Measurements from ENCODE around the gene VSIG10L2.
"Not testable (repeated sequence)": the region's sequence is repeated elsewhere in the genome, so short reads cannot be mapped to it uniquely, and the experiment has no call there.

The VSIG10L2 gene

GRCh38 chr11:125945797-125946520, at the start of gene VSIG10L2:
Gene VSIG10L2 (plus strand): TSS chr11:125946044. CDS start chr11:125946056, 12 bp downstream.
- no peak for DNase-seq

- no peak for DNase-seq
These were observed 44.0 kb upstream of the VSIG10L2 start for GRCh38 chr11:125901872-125902271.

- DNase-seq = no peak
These were observed 43.4 kb upstream of the VSIG10L2 start for GRCh38 chr11:125902277-125902926.

GRCh38 chr11:125902927-125903710, 42.7 kb upstream of the VSIG10L2 start, which contains the start of gene PUS3:
Gene PUS3 (minus strand): TSS chr11:125903206. CDS start chr11:125896284, 6,922 bp downstream.
- DNase-seq = peak; percentile 89 to 96 (median 91)

GRCh38 chr11:125903711-125904659, 41.9 kb upstream of the VSIG10L2 start, which contains the start of gene DDX25:
Gene DDX25 (plus strand): TSS chr11:125904508. CDS start chr11:125904518, 10 bp downstream.
- DNase-seq = peak; percentile 51 to 96 (median 96)

- DNase-seq = no peak
These were observed 41.2 kb upstream of the VSIG10L2 start for GRCh38 chr11:125904678-125905077.

GRCh38 chr11:125910226-125910849, 35.5 kb upstream of the VSIG10L2 start:
- no peak for DNase-seq

GRCh38 chr11:125914601-125915000, 31.2 kb upstream of the VSIG10L2 start:
- not testable (repeated sequence) for DNase-seq

- DNase-seq = peak in 1 of 3 experiments; percentile 2
These were observed 29.0 kb upstream of the VSIG10L2 start for GRCh38 chr11:125916683-125917347.

- no peak for DNase-seq
These were observed 27.6 kb upstream of the VSIG10L2 start for GRCh38 chr11:125918140-125918840.

GRCh38 chr11:125921042-125921441, 24.8 kb upstream of the VSIG10L2 start:
- DNase-seq = no peak

- no peak for DNase-seq
These were observed 23.7 kb upstream of the VSIG10L2 start for GRCh38 chr11:125922156-125922555.

GRCh38 chr11:125923012-125923579, 22.7 kb upstream of the VSIG10L2 start:
- DNase-seq = peak; percentile 48 to 87 (median 79)

GRCh38 chr11:125923633-125924032, 22.2 kb upstream of the VSIG10L2 start:
- no peak for DNase-seq

GRCh38 chr11:125924384-125925007, 21.3 kb upstream of the VSIG10L2 start:
- DNase-seq = no peak

- no peak for DNase-seq
These were observed 20.6 kb upstream of the VSIG10L2 start for GRCh38 chr11:125925247-125925740.

GRCh38 chr11:125925804-125926203, 20.0 kb upstream of the VSIG10L2 start:
- no peak for DNase-seq

- DNase-seq = no peak
These were observed 19.2 kb upstream of the VSIG10L2 start for GRCh38 chr11:125926682-125927081.

- no peak for DNase-seq
These were observed 16.3 kb upstream of the VSIG10L2 start for GRCh38 chr11:125929445-125930075.
